Ecto neural progenitor cell (in vitro differentiated cells): ENCODE results near the gene APEH.

ENCODE experiments used
- DNase-seq: peaks from one replicate; pipeline ENCODE4 v3.0.0-alpha.2; 2018; ENCODE audit warnings: low spot score

Gene APEH

DNA sequence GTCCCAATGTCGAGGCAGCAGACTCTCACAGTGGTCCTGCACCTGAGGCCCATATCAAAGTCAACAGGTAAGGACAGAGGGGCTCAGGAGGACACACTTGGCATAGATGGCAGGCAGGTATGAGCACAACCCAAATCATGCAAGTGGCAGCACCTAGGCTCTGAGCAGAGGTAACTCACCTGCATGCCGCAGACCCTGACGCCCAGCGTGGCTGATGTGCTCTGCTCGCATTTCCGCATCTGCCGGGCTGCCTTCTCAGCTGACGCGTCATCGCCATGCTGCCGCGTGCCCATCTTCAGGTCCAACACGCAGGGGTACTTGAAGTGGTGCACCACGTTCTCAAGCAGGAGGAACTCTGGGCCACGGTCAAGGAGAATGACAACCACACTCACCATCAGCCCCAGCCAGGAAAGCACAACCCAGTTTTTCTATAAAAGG, 53.8 kb downstream of the APEH start:
- no peak for DNase-seq

DNA sequence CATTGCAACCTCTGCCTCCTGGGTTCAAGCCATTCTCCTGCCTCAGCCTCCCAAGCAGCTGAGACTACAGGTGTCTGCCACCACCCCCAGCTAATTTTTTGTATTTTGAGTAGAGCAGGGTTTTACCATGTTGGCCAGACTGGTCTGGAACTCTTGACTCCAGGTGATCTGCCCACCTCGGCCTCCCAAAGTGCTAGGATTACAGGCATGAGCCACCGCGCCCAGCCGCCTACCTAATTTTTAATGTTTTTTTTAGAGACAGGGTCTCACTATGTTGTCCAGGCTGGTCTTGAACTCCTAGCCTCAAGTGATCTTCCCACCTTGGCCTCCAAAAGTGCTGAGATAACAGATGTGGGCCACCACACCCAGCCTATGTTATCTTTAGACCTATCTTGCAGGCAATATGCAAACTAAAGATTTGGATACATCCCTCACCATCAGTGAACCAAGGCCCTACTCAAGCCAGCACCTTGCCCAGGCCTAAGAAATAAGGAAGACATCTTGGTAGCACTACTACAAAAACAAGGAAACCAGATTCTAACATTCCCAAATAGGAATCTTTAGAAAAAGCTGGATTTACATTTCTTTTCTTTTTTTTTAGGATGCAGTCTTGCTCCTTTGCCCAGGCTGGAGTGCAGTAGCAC, 55.9 kb downstream of the APEH start:
- DNase-seq, result no peak

DNA sequence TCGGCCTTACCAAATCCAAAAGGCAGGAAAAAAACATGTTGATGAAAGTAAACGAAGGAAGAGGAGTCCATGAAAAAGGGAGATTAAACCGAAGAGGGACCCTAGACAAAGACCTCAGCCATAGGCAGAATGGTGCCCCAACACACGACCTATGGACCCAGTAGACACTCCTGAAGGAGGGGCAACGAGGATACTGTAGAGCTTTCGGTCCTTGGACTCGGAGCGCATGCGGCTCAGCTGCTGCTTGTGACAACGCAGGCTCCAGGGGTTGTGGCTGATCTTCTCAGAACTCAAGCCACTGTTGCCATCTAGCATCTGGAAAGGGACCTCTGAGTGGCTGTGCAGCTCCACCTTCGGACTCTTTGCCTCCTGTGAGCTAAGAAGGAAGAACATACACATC, 58.4 kb downstream of the APEH start:
- no peak for DNase-seq

DNA sequence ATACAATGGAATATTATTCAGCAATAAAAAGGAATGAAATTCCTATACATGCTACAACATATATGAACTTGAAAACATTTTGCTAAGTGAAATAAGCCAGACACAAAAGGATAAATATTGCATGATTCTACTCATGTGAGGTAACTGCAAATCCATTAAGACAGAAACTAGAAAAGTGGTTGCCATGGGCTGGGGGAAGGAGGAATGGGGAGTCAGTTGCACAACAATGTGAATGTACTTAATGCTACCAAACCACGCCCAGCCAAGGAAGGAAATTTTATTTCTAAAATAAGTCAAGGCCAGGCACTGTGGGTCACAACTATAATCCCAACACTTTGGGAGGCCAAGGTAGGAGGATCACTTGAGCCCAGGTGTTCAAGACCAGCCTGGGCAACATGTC, 59.4 kb downstream of the APEH start:
- DNase-seq, result no peak
